HG03175 (cell line): ENCODE data around the gene PRR5L.

ENCODE experiments used
- ATAC-seq: cut with Tn5 transposase; IDR thresholded peaks from one replicate; pipeline ENCODE4 v1.9.1; 2021; ENCODE audit warnings: mild to moderate bottlenecking, moderate library complexity; ENCODE audit not compliant: unreplicated experiment

Gene PRR5L

DNA sequence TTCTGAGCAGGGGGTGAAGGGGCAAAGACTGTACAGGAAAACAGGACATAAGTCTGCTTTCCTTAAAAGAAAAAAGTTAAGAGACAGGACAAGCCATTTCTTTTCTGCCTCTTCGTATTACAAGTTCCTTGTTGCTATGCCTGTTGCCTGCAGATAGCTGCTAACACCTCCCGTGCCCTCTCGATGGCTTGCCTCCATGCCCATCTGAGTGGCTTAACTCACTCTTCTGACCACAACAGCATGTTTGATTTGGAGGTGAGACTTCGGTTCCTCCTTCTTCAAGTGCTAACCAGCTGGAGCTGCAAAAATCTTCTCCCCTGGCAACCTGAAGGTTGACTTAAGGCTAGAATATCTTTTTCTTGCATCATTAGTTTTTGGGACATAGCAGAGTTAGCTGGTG lies 103.1 kb downstream of the PRR5L start:
- no peak for ATAC-seq

GRCh38 chr11:36399745-36400144 lies 103.7 kb downstream of the PRR5L start:
- ATAC-seq, result no peak

DNA sequence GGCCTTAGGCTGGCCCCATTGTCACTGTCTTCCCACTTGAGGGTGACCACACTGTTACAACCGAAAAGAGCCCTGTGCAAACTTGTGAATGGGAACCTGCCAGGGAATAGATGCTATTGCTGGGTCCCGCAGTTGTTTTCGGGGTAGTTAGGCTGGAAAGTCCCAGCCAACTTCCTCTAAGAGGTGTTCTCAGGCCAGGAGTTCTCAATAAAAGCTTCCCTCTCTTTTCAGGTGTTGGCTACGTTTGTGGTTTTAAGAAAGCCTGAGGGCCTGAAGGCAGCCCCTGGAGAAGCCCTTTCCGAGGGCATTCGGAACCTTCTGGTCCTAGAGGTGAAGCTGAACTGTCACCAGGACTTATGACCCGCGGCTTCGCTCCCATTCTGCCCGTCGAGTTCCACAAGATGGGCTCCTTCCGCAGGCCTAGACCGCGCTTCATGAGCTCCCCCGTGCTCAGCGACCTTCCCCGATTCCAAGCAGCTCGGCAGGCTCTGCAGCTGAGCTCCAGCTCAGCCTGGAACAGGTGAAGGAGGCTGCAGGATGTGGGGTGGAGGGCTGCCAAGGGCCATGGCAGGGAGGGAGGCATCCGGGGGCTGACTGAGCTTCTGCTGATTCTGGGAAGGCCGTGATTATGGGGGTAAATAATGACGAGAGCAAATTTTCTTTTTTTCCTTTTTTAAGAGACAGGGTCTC lies 104.8 kb downstream of the PRR5L start:
- ATAC-seq, result no peak

DNA sequence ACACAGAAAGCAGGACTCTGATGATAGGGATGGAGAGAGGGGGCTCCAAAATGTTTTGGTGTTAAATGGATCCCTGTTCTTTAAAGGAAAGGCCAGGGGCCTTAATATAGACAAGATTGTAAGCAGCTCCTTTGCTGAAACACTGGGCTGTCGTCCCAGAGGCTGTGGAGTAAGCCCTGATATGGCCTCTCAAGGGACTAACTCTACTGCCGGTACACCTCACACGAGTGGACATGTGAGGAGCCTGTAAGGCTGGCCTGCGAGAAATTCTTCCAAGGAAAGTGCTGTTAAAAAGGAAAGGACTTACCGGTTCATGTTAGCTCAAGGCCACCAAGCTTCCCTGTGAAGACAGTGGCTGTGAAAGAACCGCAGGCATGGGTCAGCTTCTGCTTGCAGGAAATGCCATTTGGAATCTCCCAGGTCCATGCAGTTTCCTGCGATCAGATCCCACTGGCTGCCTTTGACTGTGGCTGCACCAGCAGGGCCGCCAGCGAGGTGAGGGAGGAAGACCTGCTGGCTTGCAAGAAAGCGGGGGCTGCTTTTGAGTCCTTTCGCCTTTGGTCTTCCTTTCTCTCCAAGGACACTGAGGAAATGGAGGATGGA lies 106.6 kb downstream of the PRR5L start:
- no peak for ATAC-seq

DNA sequence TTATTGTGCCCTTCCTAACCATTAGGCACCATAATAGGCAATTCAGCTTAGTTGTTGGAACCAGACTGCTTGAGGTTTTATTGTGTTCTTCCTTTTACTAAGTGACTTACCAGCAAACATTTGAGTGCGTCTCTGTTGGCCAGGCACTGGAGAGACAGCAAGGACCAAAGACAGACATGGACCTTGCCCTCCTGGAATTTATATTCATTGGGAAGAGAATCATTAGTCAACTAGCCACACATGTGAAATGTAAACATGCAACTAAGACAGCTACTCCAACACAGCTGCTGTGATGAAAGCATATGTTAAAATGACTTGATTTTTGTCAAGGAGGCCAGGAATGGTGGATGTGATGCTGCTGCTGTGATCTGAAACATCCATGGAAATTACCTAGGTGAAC lies 107.6 kb downstream of the PRR5L start:
- no peak for ATAC-seq

DNA sequence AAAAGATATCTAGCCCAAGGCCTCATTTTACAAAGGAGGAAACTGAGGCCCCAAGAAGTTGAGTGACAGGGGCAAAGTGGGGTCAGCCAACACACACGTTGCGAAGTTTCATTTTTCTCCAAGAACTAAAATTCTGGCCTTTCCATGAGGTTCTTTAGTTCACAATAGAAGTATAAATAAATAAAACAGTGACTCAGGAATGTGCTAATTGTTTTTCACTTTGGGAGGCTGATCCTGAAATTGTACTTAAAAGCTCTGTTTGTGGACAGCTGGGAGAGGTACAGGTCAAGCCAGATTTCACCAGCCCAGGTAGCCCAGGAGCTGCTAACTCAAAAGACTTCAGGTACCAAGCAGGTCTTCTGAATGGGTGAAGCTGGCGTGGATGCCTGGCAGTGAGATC lies 108.7 kb downstream of the PRR5L start:
- no peak for ATAC-seq

- no peak for ATAC-seq
Observed at GRCh38 chr11:36405585-36406367, 109.7 kb downstream of the PRR5L start.

DNA sequence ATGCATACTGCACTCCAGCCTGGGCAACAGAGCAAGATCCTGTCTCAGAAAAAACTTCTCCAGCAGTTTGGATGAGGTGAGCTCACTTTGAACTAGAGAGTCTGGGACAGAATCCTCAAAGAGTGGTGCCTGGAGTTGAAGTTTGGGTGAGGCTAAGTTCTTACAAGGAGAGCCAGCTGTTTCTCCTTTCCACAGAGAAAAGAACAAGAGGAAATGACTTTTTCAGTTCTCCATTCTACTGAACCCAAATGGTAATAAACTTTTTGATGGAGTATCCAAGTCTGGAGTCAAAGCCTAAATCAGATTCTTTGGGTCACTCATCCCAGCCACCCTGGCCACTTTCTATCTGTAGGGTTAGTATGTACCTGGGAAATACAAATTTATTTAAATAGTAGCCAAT lies 111.3 kb downstream of the PRR5L start:
- no peak for ATAC-seq

DNA sequence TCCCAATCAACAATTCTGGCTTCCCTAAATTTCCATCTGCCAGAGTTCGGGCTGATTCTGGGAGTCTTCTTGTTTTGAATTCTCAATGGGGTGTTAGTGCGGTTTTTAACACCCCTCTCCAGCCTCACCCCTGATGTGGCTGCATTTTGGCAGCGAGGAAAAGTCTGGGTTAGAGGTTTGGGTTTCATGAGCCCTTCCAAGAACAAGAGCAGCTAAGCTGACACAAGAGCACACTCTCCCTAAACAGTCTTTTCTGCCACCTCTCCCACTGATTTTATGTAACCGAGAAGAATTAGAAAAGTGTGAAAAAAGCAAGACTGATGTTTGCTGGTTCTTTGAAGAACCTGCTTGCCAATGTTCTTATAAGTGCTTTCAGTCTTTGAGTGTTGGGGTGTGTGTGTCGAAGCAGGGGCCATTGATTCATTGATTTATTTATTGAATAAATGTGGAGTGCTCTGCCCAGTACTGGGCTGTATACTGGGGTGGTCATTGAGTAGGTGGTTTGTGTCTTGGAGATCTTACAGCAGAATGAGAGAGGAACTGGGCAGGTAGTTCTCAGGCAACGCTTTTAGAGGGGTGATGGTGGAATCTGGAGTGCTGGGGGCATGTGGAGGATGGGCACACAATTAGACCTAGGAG lies 112.5 kb downstream of the PRR5L start:
- ATAC-seq, result no peak

GRCh38 chr11:36409152-36409816 lies 113.2 kb downstream of the PRR5L start:
- ATAC-seq, result no peak

- ATAC-seq, result peak; percentile 84
Observed at GRCh38 chr11:36411202-36411640, 115.1 kb downstream of the PRR5L start.

- ATAC-seq, result no peak
Observed at GRCh38 chr11:36412781-36413383, 116.8 kb downstream of the PRR5L start.

GRCh38 chr11:36417154-36417553 lies 121.1 kb downstream of the PRR5L start:
- ATAC-seq, result no peak

DNA sequence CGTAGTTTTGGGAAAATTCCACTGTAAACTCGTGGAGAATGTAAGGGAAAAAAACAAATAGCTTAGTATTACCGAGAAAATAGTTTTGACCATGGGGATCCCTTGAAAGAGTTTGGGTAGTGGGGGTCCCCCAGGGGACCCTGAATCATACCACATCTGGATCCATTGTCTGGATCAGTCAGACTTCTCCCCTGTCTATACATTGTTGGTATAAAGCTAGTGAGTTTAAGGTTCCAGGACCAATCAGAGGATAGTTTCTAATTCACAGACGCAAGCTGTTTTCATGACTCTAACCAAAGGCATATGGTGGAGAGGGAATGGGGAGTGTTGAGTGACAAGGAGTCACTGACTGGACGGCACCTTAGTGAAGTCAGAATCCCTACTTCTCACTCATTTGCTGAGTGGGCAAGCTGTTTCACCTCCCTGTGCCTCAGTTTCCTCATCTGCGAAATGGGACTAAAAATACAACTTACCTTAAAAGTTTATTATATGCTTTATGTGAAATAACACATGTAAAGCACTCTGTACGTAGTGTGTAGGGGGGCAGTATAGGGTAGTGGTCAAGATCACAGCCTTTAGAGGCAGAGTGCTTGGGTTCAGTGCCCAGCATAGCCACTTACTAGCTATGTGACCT lies 123.8 kb downstream of the PRR5L start:
- no peak for ATAC-seq

- no peak for ATAC-seq
Observed at GRCh38 chr11:36421546-36422155, 125.6 kb downstream of the PRR5L start.

DNA sequence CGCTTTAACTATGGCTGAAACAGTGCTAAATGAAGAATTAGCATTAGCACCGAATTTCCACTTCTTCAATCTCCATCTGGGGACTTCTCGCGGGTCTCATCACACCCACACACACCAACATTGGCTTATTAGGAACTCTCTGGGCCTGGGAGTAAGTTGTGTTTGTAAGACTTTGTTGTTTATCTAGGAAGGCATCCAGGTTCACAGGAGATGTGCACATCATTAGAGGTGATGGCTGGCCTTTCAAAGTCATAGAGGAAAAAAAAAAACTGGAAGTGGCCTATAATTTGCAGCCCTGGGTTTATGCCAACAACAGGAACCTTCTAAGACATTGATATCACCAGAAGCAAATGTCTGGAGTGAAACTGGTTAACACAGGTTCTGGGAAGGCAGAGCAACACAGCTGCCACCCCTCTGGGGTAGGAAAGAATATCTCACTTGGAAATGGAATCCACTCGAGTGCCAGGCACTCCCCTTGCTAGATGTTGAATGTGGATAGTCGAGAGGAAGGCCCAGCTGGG lies 129.5 kb downstream of the PRR5L start:
- ATAC-seq, result no peak

DNA sequence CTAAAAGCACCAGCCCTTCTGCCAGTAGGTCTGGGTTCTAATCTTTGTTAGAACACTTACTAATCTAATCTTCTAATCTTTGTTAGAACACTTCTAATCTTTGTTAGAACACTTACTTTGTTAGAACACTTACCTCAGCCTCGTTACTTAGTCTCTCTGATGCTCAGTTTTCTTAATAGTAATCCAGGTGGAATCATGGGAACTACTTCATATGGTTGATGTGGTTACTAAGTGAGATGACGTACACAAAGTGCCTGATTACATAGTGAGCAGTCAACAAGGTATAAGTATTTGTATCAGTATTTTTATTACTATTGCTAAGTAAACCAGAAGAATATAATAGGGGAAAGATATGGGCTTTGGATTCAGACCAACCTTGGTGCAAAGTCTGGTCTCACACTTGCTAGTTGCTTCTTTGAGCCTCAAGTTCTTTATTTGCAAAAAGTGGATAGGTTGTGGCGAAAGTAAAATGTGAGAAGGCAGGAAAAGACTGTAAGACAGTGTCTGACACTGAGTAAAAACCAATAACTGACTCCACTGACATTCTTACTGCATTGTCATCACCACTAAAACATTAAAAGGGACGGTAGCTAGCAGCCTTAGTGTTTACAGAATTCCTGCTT lies 130.2 kb downstream of the PRR5L start:
- ATAC-seq, result no peak

DNA sequence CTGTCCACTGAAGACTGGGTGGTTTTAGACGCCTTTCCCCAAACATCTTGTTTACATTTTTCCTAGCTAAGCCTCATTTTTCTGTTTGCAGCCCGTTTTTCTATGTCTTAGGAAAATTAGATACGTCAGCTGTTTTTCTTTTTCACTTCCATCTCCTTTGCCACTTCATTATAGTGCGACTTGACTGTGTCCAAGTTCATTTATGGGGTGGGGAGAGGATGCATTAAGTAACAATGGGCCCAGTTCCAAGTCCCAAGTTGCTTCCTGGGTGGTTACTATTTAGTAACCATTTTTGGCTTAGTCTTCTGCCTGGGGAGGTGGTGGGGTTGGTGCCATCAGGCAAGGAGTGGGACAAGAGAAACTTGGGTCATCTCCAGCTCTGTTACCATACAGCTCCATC lies 131.0 kb downstream of the PRR5L start:
- ATAC-seq, result no peak

GRCh38 chr11:36427876-36428275 lies 131.8 kb downstream of the PRR5L start:
- ATAC-seq, result no peak
